ENCODE measurements around the gene LDLRAD3.

LDLRAD3 gene

DNA sequence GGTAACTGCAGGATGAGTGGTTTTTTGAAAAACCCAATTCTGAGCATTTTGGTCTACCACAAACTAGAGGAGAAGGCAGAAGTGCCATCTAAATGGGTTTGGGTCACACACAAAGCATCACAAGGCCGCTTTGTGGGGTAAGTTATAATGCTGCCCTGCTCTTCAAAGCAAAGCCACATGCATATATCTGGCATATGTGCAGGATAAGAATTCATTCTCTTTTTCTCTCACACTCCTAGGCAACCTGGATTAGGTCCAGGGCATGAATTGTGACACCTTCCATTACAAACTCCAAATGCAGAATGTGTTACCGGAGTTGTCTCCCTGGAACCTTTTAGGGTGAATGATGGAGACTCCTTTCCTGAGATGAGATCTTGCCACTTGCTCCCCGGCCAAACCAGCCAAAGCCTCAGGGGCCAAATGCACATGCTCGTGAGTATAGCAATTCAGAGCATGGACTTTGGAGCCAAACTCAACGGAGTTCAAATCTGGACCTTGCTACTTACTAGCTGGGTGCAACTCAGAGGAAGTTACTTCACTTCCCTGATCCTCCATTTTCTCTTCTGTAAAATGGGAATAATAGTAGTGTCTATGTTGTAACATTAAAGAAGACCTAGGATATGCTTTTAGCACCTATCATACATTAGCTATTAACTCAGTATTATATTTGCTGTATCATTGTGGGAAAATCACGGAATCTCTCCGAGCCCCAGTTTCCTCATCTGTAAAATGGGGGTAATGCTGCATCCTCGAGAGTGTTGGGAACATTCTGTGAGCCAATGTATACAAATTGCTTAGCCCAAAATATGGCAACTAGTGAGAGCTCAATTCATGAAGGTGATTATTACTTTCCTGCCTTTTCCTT, 248.8 kb downstream of the LDLRAD3 start:
- Histone ChIP-seq H3K27ac (ENCODE audit: low read depth, low read length) (no peak overlapping the region), H3F3A (ENCODE audit: control insufficient read depth, insufficient read depth) (no peaks in the 10 kb centered on the region), H3K79me2 (ENCODE audit: control insufficient read depth, low read length) (no peaks in the 10 kb centered on the region), H3K9me2 (replicated peaks; ENCODE audit: control insufficient read depth, low read length) (no peaks in the 10 kb centered on the region), H3K9me3 (ENCODE audit: control insufficient read depth, insufficient read depth, low read length) (no peaks in the 10 kb centered on the region), H3K4me2 (ENCODE audit: low read length) (no peak overlapping the region), H3K36me3 (ENCODE audit: control insufficient read depth, low read length) (no peaks in the 10 kb centered on the region), H3K4me3 (ENCODE audit: low read length) (no peak overlapping the region), H3K27me3 (ENCODE audit: control insufficient read depth, low read length) (no peaks in the 10 kb centered on the region), H4K20me1 (ENCODE audit: control insufficient read depth, insufficient read depth, low read depth, low read length) (no peaks in the 10 kb centered on the region), H3K4me1 (ENCODE audit: control insufficient read depth, low read length) (no peaks in the 10 kb centered on the region)
- no peak for TF ChIP-seq EZH2phosphoT487 (IDR thresholded peaks at IDR 0.05; ENCODE audit: borderline replicate concordance, low read length)
- no peak for TF ChIP-seq CTCF (IDR thresholded peaks at IDR 0.05; ENCODE audit: low read depth, low read length, poor library complexity, severe bottlenecking)

- Histone ChIP-seq H3K4me1 (ENCODE audit: control insufficient read depth, low read length) (no peaks in the 10 kb centered on the region), H3K79me2 (ENCODE audit: control insufficient read depth, low read length) (no peaks in the 10 kb centered on the region), H3K27me3 (ENCODE audit: control insufficient read depth, low read length) (no peaks in the 10 kb centered on the region), H3K36me3 (ENCODE audit: control insufficient read depth, low read length) (no peaks in the 10 kb centered on the region), H4K20me1 (ENCODE audit: control insufficient read depth, insufficient read depth, low read depth, low read length) (no peaks in the 10 kb centered on the region), H3F3A (ENCODE audit: control insufficient read depth, insufficient read depth) (no peaks in the 10 kb centered on the region), H3K9me3 (ENCODE audit: control insufficient read depth, insufficient read depth, low read length) (no peaks in the 10 kb centered on the region), H3K4me2 (ENCODE audit: low read length) (no peak overlapping the region), H3K4me3 (ENCODE audit: low read length) (no peak overlapping the region), H3K9me2 (replicated peaks; ENCODE audit: control insufficient read depth, low read length) (no peaks in the 10 kb centered on the region), H3K27ac (ENCODE audit: low read depth, low read length) (no peak overlapping the region)
- no peak for TF ChIP-seq CTCF (IDR thresholded peaks at IDR 0.05; ENCODE audit: low read depth, low read length, poor library complexity, severe bottlenecking)
- no peak for TF ChIP-seq EZH2phosphoT487 (IDR thresholded peaks at IDR 0.05; ENCODE audit: borderline replicate concordance, low read length)
Observed at GRCh38 chr11:36193290-36193619, 249.4 kb downstream of the LDLRAD3 start.

GRCh38 chr11:36193721-36194120, 249.9 kb downstream of the LDLRAD3 start:
- Histone ChIP-seq H3K9me2 (replicated peaks; ENCODE audit: control insufficient read depth, low read length) (no peaks in the 10 kb centered on the region), H3K79me2 (ENCODE audit: control insufficient read depth, low read length) (no peaks in the 10 kb centered on the region), H3K27me3 (ENCODE audit: control insufficient read depth, low read length) (no peaks in the 10 kb centered on the region), H3K9me3 (ENCODE audit: control insufficient read depth, insufficient read depth, low read length) (no peaks in the 10 kb centered on the region), H3K36me3 (ENCODE audit: control insufficient read depth, low read length) (no peaks in the 10 kb centered on the region), H3F3A (ENCODE audit: control insufficient read depth, insufficient read depth) (no peaks in the 10 kb centered on the region), H3K4me2 (ENCODE audit: low read length) (no peak overlapping the region), H3K27ac (ENCODE audit: low read depth, low read length) (no peak overlapping the region), H3K4me1 (ENCODE audit: control insufficient read depth, low read length) (no peaks in the 10 kb centered on the region), H4K20me1 (ENCODE audit: control insufficient read depth, insufficient read depth, low read depth, low read length) (no peaks in the 10 kb centered on the region), H3K4me3 (ENCODE audit: low read length) (no peak overlapping the region)
- TF ChIP-seq CTCF (IDR thresholded peaks at IDR 0.05; ENCODE audit: low read depth, low read length, poor library complexity, severe bottlenecking) (no peak), EZH2phosphoT487 (IDR thresholded peaks at IDR 0.05; ENCODE audit: borderline replicate concordance, low read length) (no peak)

Measured in DOHH2 (cell line).